ENCODE results near the gene CDHR2. TPM values are rescaled to one million over a fixed set of nuclear protein-coding genes. Genes with fewer than 3 reads are reported as not detected.

Gene CDHR2
- total and polyA plus RNA-seq, 2 of the 13 experiments (the other 11 are each of a cell fraction or from before 2014, with no cell fraction given), result 17.9 to 20.9 TPM

GRCh38 chr5:176619203-176619568 lies 70.0 kb downstream of the CDHR2 start (continued):
- TF ChIP-seq ZNF709 (CRISPR knock-in tag; IDR thresholded peaks at IDR 0.05), result no peak
- TF ChIP-seq ZNF703 (CRISPR knock-in tag; IDR thresholded peaks at IDR 0.05; ENCODE audit: borderline replicate concordance), result no peak
- TF ChIP-seq PATZ1 (CRISPR knock-in tag; IDR thresholded peaks at IDR 0.05), result no peak
- no peak for TF ChIP-seq ZXDC (CRISPR knock-in tag; IDR thresholded peaks at IDR 0.05)
- TF ChIP-seq CHD2 (IDR thresholded peaks at IDR 0.05; ENCODE audit: low read depth, low read length), result no peak
- no peak for TF ChIP-seq KLF15 (CRISPR knock-in tag; IDR thresholded peaks at IDR 0.05; ENCODE audit: borderline replicate concordance)
- TF ChIP-seq SKIL (CRISPR knock-in tag; IDR thresholded peaks at IDR 0.05; ENCODE audit: borderline replicate concordance), result no peak
- TF ChIP-seq HDAC6 (IDR thresholded peaks at IDR 0.05; ENCODE audit: low read depth, low read length), result no peak
- TF ChIP-seq ZNF281 (CRISPR knock-in tag; IDR thresholded peaks at IDR 0.05; ENCODE audit: borderline replicate concordance), result no peak
- no peak for TF ChIP-seq TP53 (CRISPR knock-in tag; conservative IDR thresholded peaks at IDR 0.05)
- TF ChIP-seq ZGPAT (CRISPR knock-in tag; IDR thresholded peaks at IDR 0.05), result no peak
- no peak for TF ChIP-seq TBP (CRISPR knock-in tag; IDR thresholded peaks at IDR 0.05)

Measured in HepG2 (cell line).